ENCODE results near the gene PGLYRP1. TPM values are rescaled to one million over a fixed set of nuclear protein-coding genes. Genes with fewer than 3 reads are reported as not detected.

The PGLYRP1 gene
- total and polyA plus RNA-seq, 2 of the 13 experiments (the other 11 are each of a cell fraction or from before 2014, with no cell fraction given), result not detected

- in situ Hi-C loops (cut with HindIII; ENCODE audit: extremely low pct_ligation_motif_present, low pct_unique_long_range_greater_than_20kb), result no loop called here
- CTCF ChIA-PET (ENCODE audit: low intra/inter-chr PET ratio, low total read pairs), result no interaction called here
- FAIRE-seq (no peak), ATAC-seq (no peak), DNase-seq (ENCODE audit: low spot score) (no peak)
- H3K27ac ChIP-seq (ENCODE audit: extremely low read length, insufficient read depth, low read length), result no peak overlapping the region
- H3K4me2 ChIP-seq (ENCODE audit: low read depth, low read length), result no peak overlapping the region
- POLR2A ChIA-PET, result no interaction called here
- BruUV-seq (replicated peaks), result no TSS peak
- TF ChIP-seq TBP (CRISPR knock-in tag; IDR thresholded peaks at IDR 0.05) (no peak), EED (CRISPR knock-in tag; IDR thresholded peaks at IDR 0.05) (no peak), PRDM10 (CRISPR knock-in tag; IDR thresholded peaks at IDR 0.05; ENCODE audit: low read depth) (no peak), PAWR (CRISPR knock-in tag; IDR thresholded peaks at IDR 0.05; ENCODE audit: borderline replicate concordance) (no peak), ZBTB39 (CRISPR knock-in tag; IDR thresholded peaks at IDR 0.05) (no peak), ZNF329 (CRISPR knock-in tag; IDR thresholded peaks at IDR 0.05; ENCODE audit: low read depth) (no peak), ZNF841 (CRISPR knock-in tag; IDR thresholded peaks at IDR 0.05; ENCODE audit: borderline replicate concordance) (no peak), REST (IDR thresholded peaks at IDR 0.05; ENCODE audit: borderline replicate concordance in 1 of 2, low read depth in 1 of 2, low read length in 2 of 2) (no peak), ZNF282 (IDR thresholded peaks at IDR 0.05; ENCODE audit: partially characterized antibody) (no peak), ZNF776 (CRISPR knock-in tag; IDR thresholded peaks at IDR 0.05) (no peak), ZNF510 (CRISPR knock-in tag; IDR thresholded peaks at IDR 0.05; ENCODE audit: low read depth) (no peak), DNMT3B (CRISPR knock-in tag; conservative IDR thresholded peaks at IDR 0.05) (no peak), ZNF383 (CRISPR knock-in tag; IDR thresholded peaks at IDR 0.05; ENCODE audit: borderline replicate concordance) (no peak), FOSL2 (CRISPR knock-in tag; IDR thresholded peaks at IDR 0.05) (no peak), NCOA1 (CRISPR knock-in tag; IDR thresholded peaks at IDR 0.05) (no peak)
- intact Hi-C loops (cut with micrococcal nuclease; ENCODE audit: unreplicated experiment), result no loop called here
- no peak overlapping the region for H3K9ac ChIP-seq (ENCODE audit: insufficient read depth, low read depth, low read length)
- no peaks in the 10 kb centered on the region for H3K36me3 ChIP-seq (replicated peaks in 1 of 2; ENCODE audit: control insufficient read depth in 1 of 2, insufficient read depth in 2 of 2, low read length in 2 of 2)
- no peak overlapping the region for H2AFZ ChIP-seq (ENCODE audit: low read length)
- no peak overlapping the region for H3K4me3 ChIP-seq (replicated peaks in 1 of 3; ENCODE audit: insufficient read depth in 1 of 3, low read depth in 2 of 3, low read length in 3 of 3)
- H4K20me1 ChIP-seq (ENCODE audit: insufficient read depth, low read length), result no peaks in the 10 kb centered on the region
- no peaks in the 10 kb centered on the region for H3K79me2 ChIP-seq (ENCODE audit: insufficient read depth, low read length)
- no peaks in the 10 kb centered on the region for H3K27me3 ChIP-seq (ENCODE audit: control insufficient read depth in 1 of 2, insufficient read depth in 2 of 2, low read length in 2 of 2)
- 84% methylated on average over 3 of the region's 3 CpGs for WGBS (ENCODE audit: low lambda C conversion rate)
- peaks cover 14% of the 10 kb centered on the region for H3K9me3 ChIP-seq (ENCODE audit: low read length)
- H3K4me1 ChIP-seq (ENCODE audit: insufficient read depth, low read length), result peaks cover 27% of the 10 kb centered on the region
Observed at GRCh38 chr19:46058778-46059177, 35.9 kb upstream of the PGLYRP1 start.

Measured in HepG2 (cell line).